Neural crest cell (in vitro differentiated cells): ENCODE data around the gene PPP1R14C. TPM values are rescaled to one million over a fixed set of nuclear protein-coding genes. Genes with fewer than 3 reads are reported as not detected.

Experiments
- DNase-seq: peaks from one replicate; pipeline ENCODE4 v3.0.0; 2021; ENCODE audit warnings: low read depth, mixed read lengths, low spot score
- H3K27ac Mint-ChIP-seq: one replicate; pipeline ENCODE4 v1.8.0; 2021; ENCODE audit warnings: mild to moderate bottlenecking, mixed read lengths; ENCODE audit not compliant: unreplicated experiment
- H3K27me3 Mint-ChIP-seq: 2 replicates; pipeline ENCODE4 v1.8.0; 2021; ENCODE audit warnings: low read depth, mild to moderate bottlenecking, mixed read lengths
- H3K36me3 Mint-ChIP-seq: 2 replicates; pipeline ENCODE4 v1.8.0; 2021; ENCODE audit warnings: low read depth, mild to moderate bottlenecking, mixed read lengths
- H3K4me1 Mint-ChIP-seq: 2 replicates; pipeline ENCODE4 v1.8.0; 2021; ENCODE audit warnings: mixed read lengths
- H3K4me3 Mint-ChIP-seq: one replicate; pipeline ENCODE4 v1.8.0; 2021; ENCODE audit warnings: mild to moderate bottlenecking, mixed read lengths
- H3K9me3 Mint-ChIP-seq: 2 replicates; pipeline ENCODE4 v1.8.0; 2021; ENCODE audit warnings: mixed read lengths
- CTCF ChIP-seq: fragments of 200-600 bp; sonication (generic); conservative IDR thresholded peaks from 2 replicates; pipeline ENCODE4 v1.5.0; 2021; ENCODE audit warnings: antibody characterized with exemption, mild to moderate bottlenecking
- total RNA-seq: library from RNA; stranded (reverse); gene quantifications from 2 replicates; pipeline ENCODE4 v1.2.1, GENCODE V29; 2021

The PPP1R14C gene
- total RNA-seq, 1 donor from 2014 or later = 7.3 TPM

- H3K9me3 Mint-ChIP-seq = peaks cover 2% of the 10 kb centered on the region
- no peak overlapping the region for H3K27ac Mint-ChIP-seq
- no peak overlapping the region for H3K4me3 Mint-ChIP-seq
- no peaks in the 10 kb centered on the region for H3K27me3 Mint-ChIP-seq
- peaks cover 7% of the 10 kb centered on the region for H3K4me1 Mint-ChIP-seq
- DNase-seq = no peak
- no peaks in the 10 kb centered on the region for H3K36me3 Mint-ChIP-seq
- no peak for TF ChIP-seq CTCF
Observed at GRCh38 chr6:150260931-150261330, 118.1 kb downstream of the PPP1R14C start.

GRCh38 chr6:150261997-150262697, 119.3 kb downstream of the PPP1R14C start:
- no peaks in the 10 kb centered on the region for H3K9me3 Mint-ChIP-seq
- no peaks in the 10 kb centered on the region for H3K36me3 Mint-ChIP-seq
- no peaks in the 10 kb centered on the region for H3K4me1 Mint-ChIP-seq
- no peak overlapping the region for H3K4me3 Mint-ChIP-seq
- no peaks in the 10 kb centered on the region for H3K27me3 Mint-ChIP-seq
- H3K27ac Mint-ChIP-seq = no peak overlapping the region
- no peak for DNase-seq
- TF ChIP-seq CTCF = no peak

GRCh38 chr6:150263765-150264404, 121.0 kb downstream of the PPP1R14C start:
- no peak for TF ChIP-seq CTCF
- no peak for DNase-seq
- no peak overlapping the region for H3K4me3 Mint-ChIP-seq
- H3K9me3 Mint-ChIP-seq = peaks cover 4% of the 10 kb centered on the region
- no peaks in the 10 kb centered on the region for H3K36me3 Mint-ChIP-seq
- H3K4me1 Mint-ChIP-seq = peaks cover 4% of the 10 kb centered on the region
- no peak overlapping the region for H3K27ac Mint-ChIP-seq
- no peaks in the 10 kb centered on the region for H3K27me3 Mint-ChIP-seq

GRCh38 chr6:150266309-150266708, 123.5 kb downstream of the PPP1R14C start:
- peaks cover 6% of the 10 kb centered on the region for H3K9me3 Mint-ChIP-seq
- H3K27ac Mint-ChIP-seq = no peak overlapping the region
- H3K27me3 Mint-ChIP-seq = no peaks in the 10 kb centered on the region
- no peaks in the 10 kb centered on the region for H3K36me3 Mint-ChIP-seq
- no peak overlapping the region for H3K4me3 Mint-ChIP-seq
- peaks cover 4% of the 10 kb centered on the region for H3K4me1 Mint-ChIP-seq
- DNase-seq = no peak
- no peak for TF ChIP-seq CTCF

- H3K27ac Mint-ChIP-seq = no peak overlapping the region
- no peak for DNase-seq
- no peak for TF ChIP-seq CTCF
- no peaks in the 10 kb centered on the region for H3K36me3 Mint-ChIP-seq
- peaks cover 6% of the 10 kb centered on the region for H3K9me3 Mint-ChIP-seq
- no peak overlapping the region for H3K4me3 Mint-ChIP-seq
- H3K4me1 Mint-ChIP-seq = peaks cover 10% of the 10 kb centered on the region
- H3K27me3 Mint-ChIP-seq = no peaks in the 10 kb centered on the region
Observed at GRCh38 chr6:150266963-150267685, 124.3 kb downstream of the PPP1R14C start.
